Globus pallidus (tissue), 1 donor: ENCODE measurements around the gene ADGRL3.
A peak's percentile ranks its signal among the peaks of the same experiment; 100 is the strongest.
"Not testable (repeated sequence)": the region's sequence is repeated elsewhere in the genome, so short reads cannot be mapped to it uniquely, and the experiment has no call there.

Experiments
- DNase-seq: peaks from one replicate; pipeline ENCODE4 v3.0.0-alpha.2; 2015; ENCODE audit warnings: low spot score

ADGRL3 gene

GRCh38 chr4:61646746-61647350 is 446.7 kb downstream of the ADGRL3 start:
- DNase-seq = not testable (repeated sequence)

GRCh38 chr4:61648264-61648663 is 448.1 kb downstream of the ADGRL3 start:
- no peak for DNase-seq

- no peak for DNase-seq
Measured at GRCh38 chr4:61657016-61657415, 456.9 kb downstream of the ADGRL3 start.

- no peak for DNase-seq
Measured at GRCh38 chr4:61661960-61662359, 461.8 kb downstream of the ADGRL3 start.

GRCh38 chr4:61662362-61662761 is 462.2 kb downstream of the ADGRL3 start:
- no peak for DNase-seq

- no peak for DNase-seq
Measured at GRCh38 chr4:61663310-61663709, 463.2 kb downstream of the ADGRL3 start.

- DNase-seq = no peak
Measured at GRCh38 chr4:61665649-61666048, 465.5 kb downstream of the ADGRL3 start.

GRCh38 chr4:61666244-61666643 is 466.1 kb downstream of the ADGRL3 start:
- DNase-seq = peak; percentile 47

- no peak for DNase-seq
Measured at GRCh38 chr4:61671599-61671998, 471.5 kb downstream of the ADGRL3 start.

- no peak for DNase-seq
Measured at GRCh38 chr4:61675464-61675863, 475.3 kb downstream of the ADGRL3 start.

- no peak for DNase-seq
Measured at GRCh38 chr4:61678297-61678696, 478.2 kb downstream of the ADGRL3 start.

GRCh38 chr4:61693520-61693919 is 493.4 kb downstream of the ADGRL3 start:
- DNase-seq = no peak

- no peak for DNase-seq
Measured at GRCh38 chr4:61714387-61714911, 514.3 kb downstream of the ADGRL3 start.

GRCh38 chr4:61716426-61716825 is 516.3 kb downstream of the ADGRL3 start:
- DNase-seq = peak; percentile 3

- DNase-seq = no peak
Measured at GRCh38 chr4:61723492-61723891, 523.4 kb downstream of the ADGRL3 start.

GRCh38 chr4:61727286-61727685 is 527.2 kb downstream of the ADGRL3 start:
- DNase-seq = no peak

GRCh38 chr4:61734409-61734808 is 534.3 kb downstream of the ADGRL3 start:
- no peak for DNase-seq

- DNase-seq = no peak
Measured at GRCh38 chr4:61739887-61740286, 539.8 kb downstream of the ADGRL3 start.

- no peak for DNase-seq
Measured at GRCh38 chr4:61740886-61741285, 540.8 kb downstream of the ADGRL3 start.

- DNase-seq = peak; percentile 50
Measured at GRCh38 chr4:61741327-61742096, 541.4 kb downstream of the ADGRL3 start.

- no peak for DNase-seq
Measured at GRCh38 chr4:61750810-61751209, 550.7 kb downstream of the ADGRL3 start.

GRCh38 chr4:61752617-61753016 is 552.5 kb downstream of the ADGRL3 start:
- no peak for DNase-seq

GRCh38 chr4:61753739-61754138 is 553.6 kb downstream of the ADGRL3 start:
- no peak for DNase-seq
